Lower leg skin (tissue), 4 donors: ENCODE measurements around the gene PCDH9. TPM values are rescaled to one million over a fixed set of nuclear protein-coding genes. Genes with fewer than 3 reads are reported as not detected.

Experiments used
- DNase-seq, 2 donors: peaks; one replicate each; pipeline ENCODE4 v3.0.0-alpha.2; 2019; ENCODE audit warnings: low spot score in 2 of 2
- H3K4me3 ChIP-seq: fragments of 200-600 bp; sonication (generic); 2 replicates; pipeline ENCODE4 v1.5.1; 2017; ENCODE audit warnings: mild to moderate bottlenecking, low read depth; ENCODE audit not compliant: poor library complexity, severe bottlenecking
- CTCF ChIP-seq, 3 donors: fragments of 450-650 bp; IDR thresholded peaks; one replicate each; pipeline ENCODE4 v1.5.1; 2016; ENCODE audit warnings: antibody characterized with exemption in 3 of 3, mild to moderate bottlenecking in 3 of 3, moderate library complexity in 2 of 3
- POLR2A ChIP-seq, 2 donors: fragments of 450-650 bp; IDR thresholded peaks; one replicate each; pipeline ENCODE4 v1.6.1; 2016 to 2017; ENCODE audit warnings: antibody characterized with exemption in 2 of 2, mild to moderate bottlenecking in 1 of 2, moderate library complexity in 1 of 2
- WGBS, 2 donors: methylation state at CpG; one replicate each; pipeline ENCODE4 v1.1.5; 2018; 5-methylcytosine and 5-hydroxymethylcytosine counted together
- intact Hi-C: fragments of 100-400 bp; cut with DNase I; formaldehyde crosslinking; loops from one replicate; pipeline ENCODE4 v1.15.0; 2023; ENCODE audit warnings: low total_unique reads
- total RNA-seq, 4 donors: library from RNA; depleted of rRNA; stranded (reverse); fragments of >200 nt; gene quantifications; one replicate each; pipeline ENCODE4 v1.1.0, GENCODE V29; 2016

The PCDH9 gene
- total RNA-seq, 4 donors from 2014 or later: 0.21 to 0.84 (median 0.36) TPM

GRCh38 chr13:67120872-67121531 is 109.1 kb downstream of the PCDH9 start:
- intact Hi-C loops: no loop called here
- TF ChIP-seq CTCF (IDR thresholded peaks at IDR 0.05): no peak
- no peak for TF ChIP-seq POLR2A (IDR thresholded peaks at IDR 0.05)
- 71 to 74% methylated on average over 6 of the region's 6 CpGs for WGBS, 2 donors
- no peak overlapping the region for H3K4me3 ChIP-seq
- no peak for DNase-seq

- DNase-seq: no peak
- H3K4me3 ChIP-seq: no peak overlapping the region
- intact Hi-C loops: no loop called here
- TF ChIP-seq CTCF (IDR thresholded peaks at IDR 0.05): no peak
- no peak for TF ChIP-seq POLR2A (IDR thresholded peaks at IDR 0.05)
- 17 to 30% methylated on average over 1 of the region's 1 CpG for WGBS, 2 donors
Observed at GRCh38 chr13:67119481-67119894, 110.6 kb downstream of the PCDH9 start.

- TF ChIP-seq CTCF (IDR thresholded peaks at IDR 0.05): no peak
- no peak for TF ChIP-seq POLR2A (IDR thresholded peaks at IDR 0.05)
- no peak for DNase-seq
- no peak overlapping the region for H3K4me3 ChIP-seq
- 78 to 85% methylated on average over 1 of the region's 1 CpG for WGBS, 2 donors
- intact Hi-C loops: no loop called here
Observed at GRCh38 chr13:67118277-67118676, 111.9 kb downstream of the PCDH9 start.

- 66% methylated on average over 3 of the region's 3 CpGs for WGBS, 2 donors
- no peak for TF ChIP-seq POLR2A (IDR thresholded peaks at IDR 0.05)
- no peak for TF ChIP-seq CTCF (IDR thresholded peaks at IDR 0.05)
- DNase-seq: no peak
- no peak overlapping the region for H3K4me3 ChIP-seq
- intact Hi-C loops: no loop called here
Observed at GRCh38 chr13:67117010-67117550, 113.1 kb downstream of the PCDH9 start.

GRCh38 chr13:67107979-67108378 is 122.2 kb downstream of the PCDH9 start:
- no peak overlapping the region for H3K4me3 ChIP-seq
- TF ChIP-seq CTCF (IDR thresholded peaks at IDR 0.05): no peak
- no peak for TF ChIP-seq POLR2A (IDR thresholded peaks at IDR 0.05)
- WGBS, 2 donors: 75 to 82% methylated on average over 2 of the region's 2 CpGs
- intact Hi-C loops: no loop called here
- no peak for DNase-seq
